ENCODE measurements around the gene HILPDA. TPM values are rescaled to one million over a fixed set of nuclear protein-coding genes. Genes with fewer than 3 reads are reported as not detected.

HILPDA gene
- total and polyA plus RNA-seq, 10 of the 15 experiments (the other 5 are each of a cell fraction or from before 2014, with no cell fraction given) = 12.0 to 232 (median 26.4) TPM

DNA sequence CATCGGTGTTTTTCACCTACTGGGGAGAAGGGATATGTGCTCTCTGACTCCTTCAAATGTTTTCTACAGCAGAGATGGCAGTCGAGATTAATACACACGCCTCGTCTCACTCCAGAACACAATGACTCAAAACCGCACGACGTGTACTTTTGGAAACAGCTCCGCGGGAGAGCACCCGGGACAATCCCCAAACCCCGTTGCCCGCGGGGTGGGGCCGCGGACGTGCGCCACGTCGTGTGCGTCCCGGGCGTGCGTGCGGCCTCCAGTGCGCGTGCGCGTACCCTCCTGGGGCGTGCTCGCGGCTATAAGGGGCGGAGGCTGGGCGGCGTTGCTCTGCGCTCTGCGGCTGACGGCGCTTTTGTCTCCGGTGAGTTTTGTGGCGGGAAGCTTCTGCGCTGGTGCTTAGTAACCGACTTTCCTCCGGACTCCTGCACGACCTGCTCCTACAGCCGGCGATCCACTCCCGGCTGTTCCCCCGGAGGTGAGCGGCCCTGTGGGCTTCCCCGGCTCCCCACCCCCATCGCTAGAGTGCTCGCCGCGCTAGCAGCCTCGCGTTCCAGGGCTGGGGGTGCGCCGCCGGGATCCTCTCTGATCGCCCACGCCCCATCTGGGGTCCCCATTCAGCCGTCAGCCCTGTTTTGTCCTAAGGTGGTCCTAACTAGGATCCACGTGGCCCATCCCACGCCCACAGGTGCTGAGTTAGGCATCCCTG lies at the start of gene HILPDA (continued):
- TF ChIP-seq, protein P1, sequence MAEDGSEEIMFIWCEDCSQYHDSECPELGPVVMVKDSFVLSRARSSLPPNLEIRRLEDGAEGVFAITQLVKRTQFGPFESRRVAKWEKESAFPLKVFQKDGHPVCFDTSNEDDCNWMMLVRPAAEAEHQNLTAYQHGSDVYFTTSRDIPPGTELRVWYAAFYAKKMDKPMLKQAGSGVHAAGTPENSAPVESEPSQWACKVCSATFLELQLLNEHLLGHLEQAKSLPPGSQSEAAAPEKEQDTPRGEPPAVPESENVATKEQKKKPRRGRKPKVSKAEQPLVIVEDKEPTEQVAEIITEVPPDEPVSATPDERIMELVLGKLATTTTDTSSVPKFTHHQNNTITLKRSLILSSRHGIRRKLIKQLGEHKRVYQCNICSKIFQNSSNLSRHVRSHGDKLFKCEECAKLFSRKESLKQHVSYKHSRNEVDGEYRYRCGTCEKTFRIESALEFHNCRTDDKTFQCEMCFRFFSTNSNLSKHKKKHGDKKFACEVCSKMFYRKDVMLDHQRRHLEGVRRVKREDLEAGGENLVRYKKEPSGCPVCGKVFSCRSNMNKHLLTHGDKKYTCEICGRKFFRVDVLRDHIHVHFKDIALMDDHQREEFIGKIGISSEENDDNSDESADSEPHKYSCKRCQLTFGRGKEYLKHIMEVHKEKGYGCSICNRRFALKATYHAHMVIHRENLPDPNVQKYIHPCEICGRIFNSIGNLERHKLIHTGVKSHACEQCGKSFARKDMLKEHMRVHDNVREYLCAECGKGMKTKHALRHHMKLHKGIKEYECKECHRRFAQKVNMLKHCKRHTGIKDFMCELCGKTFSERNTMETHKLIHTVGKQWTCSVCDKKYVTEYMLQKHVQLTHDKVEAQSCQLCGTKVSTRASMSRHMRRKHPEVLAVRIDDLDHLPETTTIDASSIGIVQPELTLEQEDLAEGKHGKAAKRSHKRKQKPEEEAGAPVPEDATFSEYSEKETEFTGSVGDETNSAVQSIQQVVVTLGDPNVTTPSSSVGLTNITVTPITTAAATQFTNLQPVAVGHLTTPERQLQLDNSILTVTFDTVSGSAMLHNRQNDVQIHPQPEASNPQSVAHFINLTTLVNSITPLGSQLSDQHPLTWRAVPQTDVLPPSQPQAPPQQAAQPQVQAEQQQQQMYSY (CRISPR knock-in tag; IDR thresholded peaks at IDR 0.05) = no peak
- peak; percentile 54; the same call in 1 of the 2 replicates for TF ChIP-seq YY1 (IDR thresholded peaks at IDR 0.05; ENCODE audit: low read depth, low read length)
- no peak for TF ChIP-seq YBX1 (IDR thresholded peaks at IDR 0.05)
- TF ChIP-seq ZBED1 (IDR thresholded peaks at IDR 0.05; ENCODE audit: borderline replicate concordance) = 0 out of 2 replicates have a peak, but pooled peaks have one; percentile 35
- no peak for TF ChIP-seq ZNF274 (IDR thresholded peaks at IDR 0.05; ENCODE audit: insufficient read depth, insufficient read length)
- no peak for TF ChIP-seq CHD4 (IDR thresholded peaks at IDR 0.05)
- no peak for TF ChIP-seq STAT3 (IDR thresholded peaks at IDR 0.05; ENCODE audit: low read depth, low read length)
- no peak for TF ChIP-seq ZNF217 (IDR thresholded peaks at IDR 0.05)
- no peak for TF ChIP-seq ZNF207 (IDR thresholded peaks at IDR 0.05; ENCODE audit: borderline replicate concordance)
- peak; percentile 96 for TF ChIP-seq BACH1 (IDR thresholded peaks at IDR 0.05; ENCODE audit: borderline replicate concordance)
- TF ChIP-seq, protein P2, sequence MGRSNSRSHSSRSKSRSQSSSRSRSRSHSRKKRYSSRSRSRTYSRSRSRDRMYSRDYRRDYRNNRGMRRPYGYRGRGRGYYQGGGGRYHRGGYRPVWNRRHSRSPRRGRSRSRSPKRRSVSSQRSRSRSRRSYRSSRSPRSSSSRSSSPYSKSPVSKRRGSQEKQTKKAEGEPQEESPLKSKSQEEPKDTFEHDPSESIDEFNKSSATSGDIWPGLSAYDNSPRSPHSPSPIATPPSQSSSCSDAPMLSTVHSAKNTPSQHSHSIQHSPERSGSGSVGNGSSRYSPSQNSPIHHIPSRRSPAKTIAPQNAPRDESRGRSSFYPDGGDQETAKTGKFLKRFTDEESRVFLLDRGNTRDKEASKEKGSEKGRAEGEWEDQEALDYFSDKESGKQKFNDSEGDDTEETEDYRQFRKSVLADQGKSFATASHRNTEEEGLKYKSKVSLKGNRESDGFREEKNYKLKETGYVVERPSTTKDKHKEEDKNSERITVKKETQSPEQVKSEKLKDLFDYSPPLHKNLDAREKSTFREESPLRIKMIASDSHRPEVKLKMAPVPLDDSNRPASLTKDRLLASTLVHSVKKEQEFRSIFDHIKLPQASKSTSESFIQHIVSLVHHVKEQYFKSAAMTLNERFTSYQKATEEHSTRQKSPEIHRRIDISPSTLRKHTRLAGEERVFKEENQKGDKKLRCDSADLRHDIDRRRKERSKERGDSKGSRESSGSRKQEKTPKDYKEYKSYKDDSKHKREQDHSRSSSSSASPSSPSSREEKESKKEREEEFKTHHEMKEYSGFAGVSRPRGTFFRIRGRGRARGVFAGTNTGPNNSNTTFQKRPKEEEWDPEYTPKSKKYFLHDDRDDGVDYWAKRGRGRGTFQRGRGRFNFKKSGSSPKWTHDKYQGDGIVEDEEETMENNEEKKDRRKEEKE (IDR thresholded peaks at IDR 0.05) = no peak
- no peak for TF ChIP-seq SUZ12 (IDR thresholded peaks at IDR 0.05; ENCODE audit: unreplicated experiment)
- TF ChIP-seq RB1 (IDR thresholded peaks at IDR 0.05; ENCODE audit: borderline replicate concordance) = peak; percentile 91; the same call in 1 of the 2 replicates
- TF ChIP-seq, protein P3, sequence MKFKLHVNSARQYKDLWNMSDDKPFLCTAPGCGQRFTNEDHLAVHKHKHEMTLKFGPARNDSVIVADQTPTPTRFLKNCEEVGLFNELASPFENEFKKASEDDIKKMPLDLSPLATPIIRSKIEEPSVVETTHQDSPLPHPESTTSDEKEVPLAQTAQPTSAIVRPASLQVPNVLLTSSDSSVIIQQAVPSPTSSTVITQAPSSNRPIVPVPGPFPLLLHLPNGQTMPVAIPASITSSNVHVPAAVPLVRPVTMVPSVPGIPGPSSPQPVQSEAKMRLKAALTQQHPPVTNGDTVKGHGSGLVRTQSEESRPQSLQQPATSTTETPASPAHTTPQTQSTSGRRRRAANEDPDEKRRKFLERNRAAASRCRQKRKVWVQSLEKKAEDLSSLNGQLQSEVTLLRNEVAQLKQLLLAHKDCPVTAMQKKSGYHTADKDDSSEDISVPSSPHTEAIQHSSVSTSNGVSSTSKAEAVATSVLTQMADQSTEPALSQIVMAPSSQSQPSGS (IDR thresholded peaks at IDR 0.05; ENCODE audit: low read length) = no peak
- TF ChIP-seq, protein P4, sequence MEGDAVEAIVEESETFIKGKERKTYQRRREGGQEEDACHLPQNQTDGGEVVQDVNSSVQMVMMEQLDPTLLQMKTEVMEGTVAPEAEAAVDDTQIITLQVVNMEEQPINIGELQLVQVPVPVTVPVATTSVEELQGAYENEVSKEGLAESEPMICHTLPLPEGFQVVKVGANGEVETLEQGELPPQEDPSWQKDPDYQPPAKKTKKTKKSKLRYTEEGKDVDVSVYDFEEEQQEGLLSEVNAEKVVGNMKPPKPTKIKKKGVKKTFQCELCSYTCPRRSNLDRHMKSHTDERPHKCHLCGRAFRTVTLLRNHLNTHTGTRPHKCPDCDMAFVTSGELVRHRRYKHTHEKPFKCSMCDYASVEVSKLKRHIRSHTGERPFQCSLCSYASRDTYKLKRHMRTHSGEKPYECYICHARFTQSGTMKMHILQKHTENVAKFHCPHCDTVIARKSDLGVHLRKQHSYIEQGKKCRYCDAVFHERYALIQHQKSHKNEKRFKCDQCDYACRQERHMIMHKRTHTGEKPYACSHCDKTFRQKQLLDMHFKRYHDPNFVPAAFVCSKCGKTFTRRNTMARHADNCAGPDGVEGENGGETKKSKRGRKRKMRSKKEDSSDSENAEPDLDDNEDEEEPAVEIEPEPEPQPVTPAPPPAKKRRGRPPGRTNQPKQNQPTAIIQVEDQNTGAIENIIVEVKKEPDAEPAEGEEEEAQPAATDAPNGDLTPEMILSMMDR (IDR thresholded peaks at IDR 0.05 in 2 of 3, conservative IDR thresholded peaks at IDR 0.05 in 1 of 3; ENCODE audit: control insufficient read depth in 2 of 3, extremely low read depth in 1 of 3, insufficient read depth in 1 of 3, low read depth in 3 of 3, low read length in 3 of 3) = peak in 1 of 3 experiments; percentile 4; a peak in 1 of 6 replicates
- no peak for TF ChIP-seq FOXK2 (IDR thresholded peaks at IDR 0.05)
- TF ChIP-seq PAX8 (IDR thresholded peaks at IDR 0.05) = no peak
- peak in 1 of 2 experiments; percentile 48; a peak in 1 of 4 replicates for TF ChIP-seq SRF (IDR thresholded peaks at IDR 0.05; ENCODE audit: low read depth in 2 of 2, low read length in 2 of 2)
- TF ChIP-seq FOXM1 (IDR thresholded peaks at IDR 0.05; ENCODE audit: low read depth, low read length) = no peak

Measured in GM12878 (cell line).